HepG2 (cell line): Measurements from ENCODE around the gene DUS2. TPM values are rescaled to one million over a fixed set of nuclear protein-coding genes. Genes with fewer than 3 reads are reported as not detected.

Experiments used
- LCORL ChIP-seq, 2 experiments: fragments of 450-650 bp in 1 of 2; sonication (generic) in 1 of 2; formaldehyde crosslinking in 1 of 2; IDR thresholded peaks; 2 replicates each; pipeline versions ENCODE4 v1.5.0 to v1.6.1; 2017 to 2020; ENCODE audit warnings: antibody characterized with exemption in 1 of 2, missing genetic modification reagents in 1 of 2
- NCOA2 ChIP-seq: sonication (generic); formaldehyde crosslinking; IDR thresholded peaks from 2 replicates; pipeline ENCODE4 v1.8.0; 2022; ENCODE audit warnings: inconsistent platforms
- PAXIP1 ChIP-seq: sonication (generic); formaldehyde crosslinking; conservative IDR thresholded peaks from 2 replicates; pipeline ENCODE4 v1.4.0; 2020; ENCODE audit warnings: mild to moderate bottlenecking, missing genetic modification reagents, moderate library complexity
- RFXANK ChIP-seq: IDR thresholded peaks from 2 replicates; pipeline ENCODE4 v1.6.1; 2016
- TCF7L2 ChIP-seq: IDR thresholded peaks from 2 replicates; pipeline ENCODE4 v1.6.1; 2011; ENCODE audit warnings: mild to moderate bottlenecking, low read depth, low read length, moderate library complexity
- ZNF143 ChIP-seq: sonication (generic); formaldehyde crosslinking; IDR thresholded peaks from 2 replicates; pipeline ENCODE4 v1.4.0; 2020; ENCODE audit warnings: missing genetic modification reagents
- ZNF430 ChIP-seq: sonication (generic); formaldehyde crosslinking; IDR thresholded peaks from 2 replicates; pipeline ENCODE4 v1.9.0; 2021; ENCODE audit warnings: mild to moderate bottlenecking, missing genetic modification reagents
- polyA plus RNA-seq, 8 experiments: library from polyadenylated mRNA; depleted of rRNA in 3 of 8; stranded (reverse) in 7 of 8; unstranded in 1 of 8; fragments of >200 nt; fragmentation: Illumina TruSeq in 4 of 8; extraction: Trizol in 4 of 8; gene quantifications; 2 replicates each; pipeline versions ENCODE4 v1.2.1 to v1.2.3, GENCODE V29; 2011 to 2016; ENCODE audit warnings: low read depth in 4 of 8, missing spikeins in 1 of 8, mixed read lengths in 1 of 8; ENCODE audit not compliant: insufficient read depth in 1 of 8
- total RNA-seq, 5 experiments: library from RNA; depleted of rRNA; stranded (reverse); fragments of >200 nt; fragmentation: Illumina TruSeq; extraction: Trizol; gene quantifications; 2 replicates each; pipeline ENCODE4 v1.2.3, GENCODE V29; 2016; ENCODE audit warnings: low read depth in 1 of 5
- TF ChIP-seq, protein P1 (sequence below): sonication (generic); formaldehyde crosslinking; IDR thresholded peaks from 2 replicates; pipeline ENCODE4 v1.4.0; 2020; ENCODE audit warnings: missing genetic modification reagents, mild to moderate bottlenecking, borderline replicate concordance
- TF ChIP-seq, protein P2 (sequence below): sonication (generic); formaldehyde crosslinking; IDR thresholded peaks from 2 replicates; pipeline ENCODE4 v1.4.0; 2020; ENCODE audit warnings: low read depth, mild to moderate bottlenecking, missing genetic modification reagents
- TF ChIP-seq, protein P3 (sequence below): IDR thresholded peaks from 2 replicates; pipeline ENCODE4 v1.6.1; 2012; ENCODE audit warnings: low read depth, low read length, improper control_type of control experiment

Gene DUS2
- total and polyA plus RNA-seq, 2 of the 13 experiments (the other 11 are each of a cell fraction or from before 2014, with no cell fraction given) = 17.8 to 25.1 TPM

DNA sequence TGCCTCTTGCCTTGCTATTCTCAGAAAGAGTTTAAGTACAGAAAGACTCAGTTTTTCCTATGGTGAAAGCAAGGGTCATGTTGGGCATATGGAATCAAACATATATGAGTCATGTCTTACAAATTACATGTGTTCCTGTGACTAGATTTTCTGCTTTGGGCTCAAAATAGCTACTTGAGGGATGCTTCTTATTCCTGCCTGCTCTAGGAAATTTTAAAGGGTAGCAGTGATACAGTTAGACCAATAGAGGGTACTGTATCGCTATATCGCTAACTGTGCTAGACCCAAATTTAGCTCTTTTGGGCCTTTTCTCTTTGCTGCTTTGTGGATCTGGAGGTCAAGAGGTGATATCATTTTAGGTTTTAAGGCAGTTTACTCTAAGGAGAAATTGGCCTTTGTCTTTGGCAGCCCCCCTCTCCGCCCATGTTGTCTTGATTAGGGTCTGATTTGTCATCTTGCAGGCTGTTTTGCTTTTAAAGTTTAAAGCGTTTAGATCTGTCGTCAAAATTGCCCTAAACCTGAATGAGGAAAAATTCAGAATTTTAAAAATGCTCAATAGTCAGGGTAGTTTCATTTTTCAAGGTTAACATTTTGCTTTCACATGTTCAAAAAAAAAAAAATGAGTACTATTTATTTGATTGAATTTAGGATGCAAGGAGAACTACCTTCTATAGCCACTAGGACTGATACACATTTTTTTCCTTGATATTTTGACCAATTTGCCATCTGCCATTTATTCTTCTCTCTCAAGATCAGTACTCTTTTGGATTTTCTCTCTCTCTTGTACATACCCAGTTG, 70.9 kb downstream of the DUS2 start (continued):
- TF ChIP-seq, protein P1, sequence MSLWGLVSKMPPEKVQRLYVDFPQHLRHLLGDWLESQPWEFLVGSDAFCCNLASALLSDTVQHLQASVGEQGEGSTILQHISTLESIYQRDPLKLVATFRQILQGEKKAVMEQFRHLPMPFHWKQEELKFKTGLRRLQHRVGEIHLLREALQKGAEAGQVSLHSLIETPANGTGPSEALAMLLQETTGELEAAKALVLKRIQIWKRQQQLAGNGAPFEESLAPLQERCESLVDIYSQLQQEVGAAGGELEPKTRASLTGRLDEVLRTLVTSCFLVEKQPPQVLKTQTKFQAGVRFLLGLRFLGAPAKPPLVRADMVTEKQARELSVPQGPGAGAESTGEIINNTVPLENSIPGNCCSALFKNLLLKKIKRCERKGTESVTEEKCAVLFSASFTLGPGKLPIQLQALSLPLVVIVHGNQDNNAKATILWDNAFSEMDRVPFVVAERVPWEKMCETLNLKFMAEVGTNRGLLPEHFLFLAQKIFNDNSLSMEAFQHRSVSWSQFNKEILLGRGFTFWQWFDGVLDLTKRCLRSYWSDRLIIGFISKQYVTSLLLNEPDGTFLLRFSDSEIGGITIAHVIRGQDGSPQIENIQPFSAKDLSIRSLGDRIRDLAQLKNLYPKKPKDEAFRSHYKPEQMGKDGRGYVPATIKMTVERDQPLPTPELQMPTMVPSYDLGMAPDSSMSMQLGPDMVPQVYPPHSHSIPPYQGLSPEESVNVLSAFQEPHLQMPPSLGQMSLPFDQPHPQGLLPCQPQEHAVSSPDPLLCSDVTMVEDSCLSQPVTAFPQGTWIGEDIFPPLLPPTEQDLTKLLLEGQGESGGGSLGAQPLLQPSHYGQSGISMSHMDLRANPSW (CRISPR knock-in tag) = 0 out of 2 replicates have a peak, but pooled peaks have one; percentile 29
- no peak for TF ChIP-seq LCORL (IDR thresholded peaks at IDR 0.05)
- TF ChIP-seq LCORL (CRISPR knock-in tag; IDR thresholded peaks at IDR 0.05) = peak; percentile 37; the same call in 1 of the 2 replicates
- TF ChIP-seq, protein P2, sequence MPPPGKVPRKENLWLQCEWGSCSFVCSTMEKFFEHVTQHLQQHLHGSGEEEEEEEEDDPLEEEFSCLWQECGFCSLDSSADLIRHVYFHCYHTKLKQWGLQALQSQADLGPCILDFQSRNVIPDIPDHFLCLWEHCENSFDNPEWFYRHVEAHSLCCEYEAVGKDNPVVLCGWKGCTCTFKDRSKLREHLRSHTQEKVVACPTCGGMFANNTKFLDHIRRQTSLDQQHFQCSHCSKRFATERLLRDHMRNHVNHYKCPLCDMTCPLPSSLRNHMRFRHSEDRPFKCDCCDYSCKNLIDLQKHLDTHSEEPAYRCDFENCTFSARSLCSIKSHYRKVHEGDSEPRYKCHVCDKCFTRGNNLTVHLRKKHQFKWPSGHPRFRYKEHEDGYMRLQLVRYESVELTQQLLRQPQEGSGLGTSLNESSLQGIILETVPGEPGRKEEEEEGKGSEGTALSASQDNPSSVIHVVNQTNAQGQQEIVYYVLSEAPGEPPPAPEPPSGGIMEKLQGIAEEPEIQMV (CRISPR knock-in tag) = no peak
- TF ChIP-seq NCOA2 (CRISPR knock-in tag) = no peak
- TF ChIP-seq RFXANK (CRISPR knock-in tag) = no peak
- TF ChIP-seq, protein P3, sequence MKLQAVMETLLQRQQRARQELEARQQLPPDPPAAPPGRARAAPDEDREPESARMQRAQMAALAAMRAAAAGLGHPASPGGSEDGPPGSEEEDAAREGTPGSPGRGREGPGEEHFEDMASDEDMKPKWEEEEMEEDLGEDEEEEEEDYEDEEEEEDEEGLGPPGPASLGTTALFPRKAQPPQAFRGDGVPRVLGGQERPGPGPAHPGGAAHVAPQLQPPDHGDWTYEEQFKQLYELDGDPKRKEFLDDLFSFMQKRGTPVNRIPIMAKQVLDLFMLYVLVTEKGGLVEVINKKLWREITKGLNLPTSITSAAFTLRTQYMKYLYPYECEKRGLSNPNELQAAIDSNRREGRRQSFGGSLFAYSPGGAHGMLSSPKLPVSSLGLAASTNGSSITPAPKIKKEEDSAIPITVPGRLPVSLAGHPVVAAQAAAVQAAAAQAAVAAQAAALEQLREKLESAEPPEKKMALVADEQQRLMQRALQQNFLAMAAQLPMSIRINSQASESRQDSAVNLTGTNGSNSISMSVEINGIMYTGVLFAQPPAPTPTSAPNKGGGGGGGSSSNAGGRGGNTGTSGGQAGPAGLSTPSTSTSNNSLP = peak; percentile 9; the same call in 1 of the 2 replicates
- no peak for TF ChIP-seq ZNF430 (CRISPR knock-in tag)
- TF ChIP-seq PAXIP1 (CRISPR knock-in tag) = no peak
- no peak for TF ChIP-seq TCF7L2
- TF ChIP-seq ZNF143 (CRISPR knock-in tag) = no peak
